Progenitor cell of endocrine pancreas (in vitro differentiated cells): ENCODE results near the gene SDF4. TPM values are rescaled to one million over a fixed set of nuclear protein-coding genes. Genes with fewer than 3 reads are reported as not detected.

Experiments
- DNase-seq: peaks from one replicate; pipeline ENCODE4 v3.0.0; 2021; ENCODE audit warnings: low spot score; ENCODE audit not compliant: unreplicated experiment
- H3K27ac Mint-ChIP-seq: 2 replicates; pipeline ENCODE4 v1.8.0; 2021; ENCODE audit warnings: mild to moderate bottlenecking, moderate library complexity, mixed read lengths
- H3K27me3 Mint-ChIP-seq: 2 replicates; pipeline ENCODE4 v1.8.0; 2021; ENCODE audit warnings: mixed read lengths
- H3K36me3 Mint-ChIP-seq: 2 replicates; pipeline ENCODE4 v1.8.0; 2022; ENCODE audit warnings: mixed read lengths; ENCODE audit not compliant: insufficient read depth
- H3K4me1 Mint-ChIP-seq: 2 replicates; pipeline ENCODE4 v1.8.0; 2021; ENCODE audit warnings: low read depth, mixed read lengths
- H3K4me3 Mint-ChIP-seq: 2 replicates; pipeline ENCODE4 v1.8.0; 2021; ENCODE audit warnings: low read depth, mild to moderate bottlenecking, moderate library complexity, mixed read lengths
- H3K9me3 Mint-ChIP-seq: 2 replicates; pipeline ENCODE4 v1.8.0; 2021; ENCODE audit warnings: low read depth, mixed read lengths
- total RNA-seq: library from RNA; stranded (reverse); gene quantifications from 2 replicates; pipeline ENCODE4 v1.2.1, GENCODE V29; 2021
- TF ChIP-seq, protein P1 (sequence below): fragments of 200-600 bp; sonication (generic); IDR thresholded peaks from one replicate; pipeline ENCODE4 v1.5.0; 2021; ENCODE audit warnings: antibody characterized with exemption, mild to moderate bottlenecking; ENCODE audit not compliant: unreplicated experiment

SDF4 gene
- total RNA-seq, 1 donor from 2014 or later = 107 TPM

GRCh38 chr1:1215080-1215676 lies 16.6 kb downstream of the SDF4 start:
- peaks cover 6% of the 10 kb centered on the region for H3K36me3 Mint-ChIP-seq
- TF ChIP-seq, protein P1, sequence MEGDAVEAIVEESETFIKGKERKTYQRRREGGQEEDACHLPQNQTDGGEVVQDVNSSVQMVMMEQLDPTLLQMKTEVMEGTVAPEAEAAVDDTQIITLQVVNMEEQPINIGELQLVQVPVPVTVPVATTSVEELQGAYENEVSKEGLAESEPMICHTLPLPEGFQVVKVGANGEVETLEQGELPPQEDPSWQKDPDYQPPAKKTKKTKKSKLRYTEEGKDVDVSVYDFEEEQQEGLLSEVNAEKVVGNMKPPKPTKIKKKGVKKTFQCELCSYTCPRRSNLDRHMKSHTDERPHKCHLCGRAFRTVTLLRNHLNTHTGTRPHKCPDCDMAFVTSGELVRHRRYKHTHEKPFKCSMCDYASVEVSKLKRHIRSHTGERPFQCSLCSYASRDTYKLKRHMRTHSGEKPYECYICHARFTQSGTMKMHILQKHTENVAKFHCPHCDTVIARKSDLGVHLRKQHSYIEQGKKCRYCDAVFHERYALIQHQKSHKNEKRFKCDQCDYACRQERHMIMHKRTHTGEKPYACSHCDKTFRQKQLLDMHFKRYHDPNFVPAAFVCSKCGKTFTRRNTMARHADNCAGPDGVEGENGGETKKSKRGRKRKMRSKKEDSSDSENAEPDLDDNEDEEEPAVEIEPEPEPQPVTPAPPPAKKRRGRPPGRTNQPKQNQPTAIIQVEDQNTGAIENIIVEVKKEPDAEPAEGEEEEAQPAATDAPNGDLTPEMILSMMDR = no peak
- H3K27me3 Mint-ChIP-seq = no peaks in the 10 kb centered on the region
- H3K9me3 Mint-ChIP-seq = no peaks in the 10 kb centered on the region
- H3K27ac Mint-ChIP-seq = no peak overlapping the region
- H3K4me1 Mint-ChIP-seq = no peaks in the 10 kb centered on the region
- DNase-seq = no peak
- no peak overlapping the region for H3K4me3 Mint-ChIP-seq

DNA sequence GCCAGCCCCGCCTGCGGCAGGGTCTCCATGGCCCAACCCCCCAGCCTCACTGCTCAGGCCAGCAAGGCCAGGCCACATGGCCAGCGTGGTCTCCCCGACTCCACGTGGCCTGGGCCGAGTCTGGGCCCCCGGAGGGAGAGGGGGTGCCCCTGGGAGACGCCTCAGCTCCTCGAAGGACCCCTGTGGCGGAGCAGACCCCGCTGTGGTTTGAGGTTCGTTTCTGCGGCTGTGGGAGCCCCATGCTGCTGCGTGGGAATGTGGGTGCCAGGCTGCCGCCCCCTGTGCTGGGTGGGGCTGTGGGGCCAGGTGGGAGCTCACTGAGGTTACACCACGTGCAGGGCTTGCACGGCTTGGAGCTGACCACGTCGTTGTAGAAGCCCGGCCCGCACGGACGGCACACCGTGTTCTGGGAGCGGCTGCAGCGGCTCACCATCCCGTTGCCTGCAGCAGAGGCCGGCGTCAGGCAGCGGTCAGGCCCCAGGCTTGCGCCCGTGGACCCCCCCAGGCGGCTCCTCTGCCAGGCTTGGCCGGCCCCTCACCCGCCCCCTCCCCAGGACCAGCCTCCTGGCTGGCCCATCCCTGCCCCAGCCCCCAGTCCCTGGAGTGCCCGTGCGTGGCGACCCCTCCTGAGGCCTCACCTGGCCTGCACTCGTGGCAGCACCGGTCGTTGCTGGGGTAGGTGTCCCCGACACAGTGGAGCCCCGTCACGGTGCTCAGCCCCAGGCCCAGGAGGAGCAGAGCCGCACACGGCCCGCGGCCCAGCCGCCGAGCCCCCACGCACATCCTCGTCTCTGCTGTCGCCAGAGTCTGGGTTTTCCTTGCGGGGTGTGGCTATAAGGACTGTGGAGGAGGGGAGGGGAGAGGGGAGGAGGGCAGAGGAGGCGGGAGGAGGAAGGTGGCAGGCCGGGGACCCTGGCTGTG lies 18.2 kb downstream of the SDF4 start, which contains the start of gene TNFRSF4:
Gene TNFRSF4, minus strand, starts transcription at position 809 of the 921 bp plus-strand sequence. Its CDS starts 26 bp downstream, at position 783.
- H3K4me1 Mint-ChIP-seq = no peaks in the 10 kb centered on the region

GRCh38 chr1:1212780-1213344 lies 18.9 kb downstream of the SDF4 start:
- H3K27ac Mint-ChIP-seq = no peak overlapping the region
- TF ChIP-seq, protein P1 = no peak
- no peaks in the 10 kb centered on the region for H3K4me1 Mint-ChIP-seq
- H3K36me3 Mint-ChIP-seq = peaks cover 6% of the 10 kb centered on the region
- H3K4me3 Mint-ChIP-seq = no peak overlapping the region
- no peaks in the 10 kb centered on the region for H3K9me3 Mint-ChIP-seq
- no peak for DNase-seq
- H3K27me3 Mint-ChIP-seq = no peaks in the 10 kb centered on the region

More for the DNA sequence above, 18.2 kb downstream of the SDF4 start, which contains the start of gene TNFRSF4:
- no peak within 1 kb of the TSS for H3K4me3 Mint-ChIP-seq
- H3K27ac Mint-ChIP-seq = no peak within 1 kb of the TSS
- no peaks in the 10 kb centered on the region for H3K9me3 Mint-ChIP-seq
- H3K36me3 Mint-ChIP-seq = peaks cover 6% of the 10 kb centered on the region
- H3K27me3 Mint-ChIP-seq = no peaks in the 10 kb centered on the region
- TF ChIP-seq, protein P1 = no peak
- DNase-seq = no peak

GRCh38 chr1:1211541-1212441 lies 20.0 kb downstream of the SDF4 start:
- H3K27ac Mint-ChIP-seq = no peak overlapping the region
- DNase-seq = no peak
- no peaks in the 10 kb centered on the region for H3K4me1 Mint-ChIP-seq
- no peaks in the 10 kb centered on the region for H3K9me3 Mint-ChIP-seq
- H3K4me3 Mint-ChIP-seq = no peak overlapping the region
- H3K36me3 Mint-ChIP-seq = peaks cover 4% of the 10 kb centered on the region
- TF ChIP-seq, protein P1 = no peak
- peaks cover 1% of the 10 kb centered on the region for H3K27me3 Mint-ChIP-seq
